A549 (cell line): ENCODE measurements around the gene ATP13A2. TPM values are rescaled to one million over a fixed set of nuclear protein-coding genes. Genes with fewer than 3 reads are reported as not detected.

Experiments
- ATAC-seq, 2 experiments: fragments of 200-7000 bp in 1 of 2; fragments of >200 bp in 1 of 2; cut with Nextera tagmentation in 1 of 2; cut with Tn5 transposase in 1 of 2; 3 replicates each; pipeline versions ENCODE4 v1.8.0 to v1.9.1; 2018 to 2020; ENCODE audit warnings: mild to moderate bottlenecking in 1 of 2, moderate library complexity in 1 of 2
- CTCF ChIA-PET: fragments of 300-600 bp; sonication (Branson Sonifier 250); formaldehyde crosslinking; extraction: SDS; loops from one replicate; lab custom pipeline; 2021; ENCODE audit warnings: antibody characterized with exemption, inconsistent platforms; lab: Yijun Ruan, JAX
- POLR2A ChIA-PET: fragments of 350-600 bp; formaldehyde crosslinking; extraction: SDS; loops from one replicate; lab custom pipeline; 2021; ENCODE audit warnings: antibody characterized with exemption, inconsistent platforms; lab: Yijun Ruan, JAX
- DNase-seq, 2 experiments: peaks; one replicate each; pipeline versions ENCODE4 v3.0.0 to v3.0.0-alpha.2; 2011 to 2016; ENCODE audit warnings: low read depth in 1 of 2, low spot score in 1 of 2
- FAIRE-seq: peaks from 2 replicates; lab custom pipeline; 2011; peaks lifted over from hg19 to GRCh38; lab: Jason Lieb, UNC
- H3K27ac ChIP-seq, 2 experiments: fragments of >200 bp; sonication (Bioruptor Twin); formaldehyde crosslinking; 3 replicates each; pipeline ENCODE4 v1.5.1; 2016 to 2017
- H3K4me1 ChIP-seq: fragments of >200 bp; sonication (Bioruptor Twin); formaldehyde crosslinking; 3 replicates; pipeline ENCODE4 v1.6.1; 2016
- H3K4me2 ChIP-seq: fragments of >200 bp; sonication (Bioruptor Twin); formaldehyde crosslinking; 3 replicates; pipeline ENCODE4 v1.6.1; 2016
- H3K4me3 ChIP-seq: fragments of >200 bp; sonication (Bioruptor Twin); formaldehyde crosslinking; 3 replicates; pipeline ENCODE4 v1.5.1; 2016
- H3K9me3 ChIP-seq: fragments of >200 bp; sonication (Bioruptor Twin); formaldehyde crosslinking; 3 replicates; pipeline ENCODE4 v1.6.1; 2016
- BHLHE40 ChIP-seq: IDR thresholded peaks from 2 replicates; pipeline ENCODE4 v1.6.1; 2012; ENCODE audit warnings: low read depth, low read length, inconsistent platforms
- CBX2 ChIP-seq: fragments of 200-600 bp; sonication (generic); IDR thresholded peaks from 2 replicates; pipeline ENCODE4 v1.6.1; 2016; ENCODE audit warnings: low read depth, mild to moderate bottlenecking, borderline replicate concordance
- CEBPB ChIP-seq, 2 experiments: fragments of >200 bp in 1 of 2; sonication (Bioruptor Twin) in 1 of 2; formaldehyde crosslinking in 1 of 2; IDR thresholded peaks; 2 replicates each; pipeline ENCODE4 v1.6.1; 2012 to 2016
- EHF ChIP-seq: fragments of 250-450 bp; sonication (Bioruptor Pico); IDR thresholded peaks from 2 replicates; pipeline ENCODE4 v1.5.0; 2020; ENCODE audit warnings: mild to moderate bottlenecking
- EHMT2 ChIP-seq: fragments of 200-600 bp; sonication (generic); IDR thresholded peaks from 2 replicates; pipeline ENCODE4 v1.6.1; 2016; ENCODE audit warnings: antibody characterized with exemption, low read depth, mild to moderate bottlenecking, moderate library complexity
- FOSB ChIP-seq: fragments of 250-450 bp; sonication (Bioruptor Pico); IDR thresholded peaks from 2 replicates; pipeline ENCODE4 v1.5.0; 2020; ENCODE audit warnings: mild to moderate bottlenecking, moderate library complexity
- FOSL2 ChIP-seq, 2 experiments: fragments of 450-650 bp in 1 of 2; fragments of >200 bp in 1 of 2; sonication (Bioruptor Twin) in 1 of 2; formaldehyde crosslinking; IDR thresholded peaks; 2 replicates each; pipeline versions ENCODE4 v1.5.0 to v1.6.1; 2016 to 2020; ENCODE audit warnings: mild to moderate bottlenecking in 1 of 2, moderate library complexity in 1 of 2
- GATA3 ChIP-seq: IDR thresholded peaks from 2 replicates; pipeline ENCODE4 v1.6.1; 2012; ENCODE audit warnings: borderline replicate concordance
- HEYL ChIP-seq: fragments of 250-450 bp; sonication (Bioruptor Pico); IDR thresholded peaks from 2 replicates; pipeline ENCODE4 v1.8.0; 2021; ENCODE audit warnings: mild to moderate bottlenecking, moderate library complexity
- HOXB13 ChIP-seq: fragments of 250-450 bp; sonication (Bioruptor Pico); IDR thresholded peaks from 2 replicates; pipeline ENCODE4 v1.5.0; 2020; ENCODE audit warnings: low read depth, mild to moderate bottlenecking, moderate library complexity
- HOXB5 ChIP-seq: fragments of 250-450 bp; sonication (Bioruptor Pico); IDR thresholded peaks from 2 replicates; pipeline ENCODE4 v1.5.0; 2020; ENCODE audit warnings: mild to moderate bottlenecking, moderate library complexity
- JUNB ChIP-seq: fragments of >200 bp; sonication (Bioruptor Twin); formaldehyde crosslinking; IDR thresholded peaks from 2 replicates; pipeline ENCODE4 v1.6.1; 2016
- KDM5A ChIP-seq: fragments of 200-600 bp; sonication (generic); IDR thresholded peaks from 2 replicates; pipeline ENCODE4 v1.6.1; 2016; ENCODE audit warnings: antibody characterized with exemption, mild to moderate bottlenecking
- MAFK ChIP-seq: fragments of 450-650 bp; IDR thresholded peaks from 2 replicates; pipeline ENCODE4 v1.6.1; 2014; ENCODE audit not compliant: partially characterized antibody
- MAZ ChIP-seq: fragments of 150-350 bp; IDR thresholded peaks from 2 replicates; pipeline ENCODE4 v1.6.1; 2014; ENCODE audit warnings: antibody characterized with exemption, low read depth, low read length, borderline replicate concordance
- MYC ChIP-seq: IDR thresholded peaks from 2 replicates; pipeline ENCODE4 v1.6.1; 2012; ENCODE audit warnings: mild to moderate bottlenecking, inconsistent platforms, low read length, improper control_type of control experiment, borderline replicate concordance
- NPAS2 ChIP-seq: fragments of 250-450 bp; sonication (Bioruptor Pico); IDR thresholded peaks from 2 replicates; pipeline ENCODE4 v1.8.0; 2022; ENCODE audit warnings: mild to moderate bottlenecking, moderate library complexity, borderline replicate concordance
- NR3C1 ChIP-seq: fragments of >200 bp; sonication (Bioruptor Twin); formaldehyde crosslinking; IDR thresholded peaks from 3 replicates; pipeline ENCODE4 v1.6.1; 2017
- PHF8 ChIP-seq: fragments of 200-600 bp; sonication (generic); IDR thresholded peaks from 2 replicates; pipeline ENCODE4 v1.6.1; 2016; ENCODE audit warnings: low read depth, mild to moderate bottlenecking, antibody characterized with exemption, moderate library complexity, borderline replicate concordance
- POLR2A ChIP-seq: IDR thresholded peaks from 2 replicates; pipeline ENCODE4 v1.6.1; 2012; ENCODE audit warnings: mild to moderate bottlenecking, low read length
- RAD21 ChIP-seq, 2 experiments: fragments of >200 bp in 1 of 2; sonication (Bioruptor Twin) in 1 of 2; formaldehyde crosslinking in 1 of 2; IDR thresholded peaks in 1 of 2; conservative IDR thresholded peaks in 1 of 2; 2 replicates in 1 of 2; 3 replicates in 1 of 2; pipeline ENCODE4 v1.6.1; 2012 to 2018; ENCODE audit warnings: inconsistent platforms in 1 of 2
- RFX5 ChIP-seq: fragments of 450-650 bp; IDR thresholded peaks from 2 replicates; pipeline ENCODE4 v1.7.1; 2014; ENCODE audit warnings: antibody characterized with exemption, mild to moderate bottlenecking, moderate library complexity
- SMC3 ChIP-seq: fragments of >200 bp; sonication (Bioruptor Twin); formaldehyde crosslinking; IDR thresholded peaks from 3 replicates; pipeline ENCODE4 v1.6.1; 2018; ENCODE audit warnings: inconsistent platforms
- TFCP2L1 ChIP-seq: fragments of 250-450 bp; sonication (Bioruptor Pico); IDR thresholded peaks from 2 replicates; pipeline ENCODE4 v1.5.0; 2021; ENCODE audit warnings: mild to moderate bottlenecking
- WGBS: methylation state at CpG from one replicate; pipeline ENCODE4 v1.1.6; 2017; ENCODE audit errors: missing lambda C conversion rate; 5-methylcytosine and 5-hydroxymethylcytosine counted together
- polyA plus RNA-seq, 4 experiments: library from polyadenylated mRNA; depleted of rRNA in 3 of 4; stranded (reverse); fragments of >200 nt; fragmentation: RNase III in 1 of 4; extraction: RNeasy Plus Mini Kit Qiagen cat#74134 plus additional on column Dnase treatment in 1 of 4; gene quantifications; 2 replicates in 3 of 4; 3 replicates in 1 of 4; pipeline ENCODE4 v1.2.3, GENCODE V29; 2011 to 2017
- TF ChIP-seq, protein P1 (sequence below): fragments of 450-650 bp; IDR thresholded peaks from 2 replicates; pipeline ENCODE4 v1.6.1; 2014; ENCODE audit warnings: antibody characterized with exemption
- TF ChIP-seq, protein P2 (sequence below): fragments of 150-350 bp; IDR thresholded peaks from 2 replicates; pipeline ENCODE4 v1.6.1; 2014; ENCODE audit warnings: low read depth, mild to moderate bottlenecking, low read length
- TF ChIP-seq, protein P3 (sequence below): fragments of >200 bp; sonication (Bioruptor Twin); formaldehyde crosslinking; IDR thresholded peaks from 3 replicates; pipeline ENCODE4 v1.5.1; 2016
- TF ChIP-seq, protein P4 (sequence below): fragments of >200 bp; sonication (Bioruptor Twin); formaldehyde crosslinking; IDR thresholded peaks from 3 replicates; pipeline ENCODE4 v1.6.1; 2016

The ATP13A2 gene
- polyA plus RNA-seq, 2 of the 4 experiments (the other 2 are of a cell fraction), result 7.9 to 23.1 TPM

DNA sequence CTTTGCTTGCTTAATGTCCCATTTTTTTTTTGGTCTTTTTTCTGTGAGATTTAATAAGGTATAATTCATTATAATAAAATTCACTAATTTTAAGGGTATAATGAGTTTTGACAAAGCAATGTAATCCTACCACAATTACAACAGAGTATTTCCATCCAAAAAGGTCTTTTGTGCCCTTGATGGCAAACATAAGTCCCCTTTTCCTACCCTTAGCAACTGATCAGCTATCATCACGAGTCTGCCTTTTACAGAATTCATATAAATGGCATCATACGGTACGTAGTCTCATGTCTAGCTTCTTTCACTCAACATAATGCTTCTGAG is 34.6 kb upstream of the ATP13A2 start:
- Histone ChIP-seq H3K4me2 (no peak overlapping the region), H3K4me1 (peaks cover 8% of the 10 kb centered on the region; the same call in 2 of the 3 replicates), H3K27ac (no peak overlapping the region), H3K4me3 (no peak overlapping the region), H3K9me3 (no peaks in the 10 kb centered on the region)
- ChIA-PET CTCF (interaction anchor here (0.7 to 6.9 kb wide), 27 partner anchors 9 to 433 kb away, joined by 3 to 80 read pairs (median 4); no protein-coding TSS in a partner anchor), POLR2A (no interaction called here)
- DNase-seq, result no peak
- 58% methylated on average over 3 of the region's 3 CpGs for WGBS
- ATAC-seq, result no peak
- TF ChIP-seq, protein P1, sequence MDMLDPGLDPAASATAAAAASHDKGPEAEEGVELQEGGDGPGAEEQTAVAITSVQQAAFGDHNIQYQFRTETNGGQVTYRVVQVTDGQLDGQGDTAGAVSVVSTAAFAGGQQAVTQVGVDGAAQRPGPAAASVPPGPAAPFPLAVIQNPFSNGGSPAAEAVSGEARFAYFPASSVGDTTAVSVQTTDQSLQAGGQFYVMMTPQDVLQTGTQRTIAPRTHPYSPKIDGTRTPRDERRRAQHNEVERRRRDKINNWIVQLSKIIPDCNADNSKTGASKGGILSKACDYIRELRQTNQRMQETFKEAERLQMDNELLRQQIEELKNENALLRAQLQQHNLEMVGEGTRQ, result no peak
- TF ChIP-seq HOXB13 (CRISPR knock-in tag) (no peak), FOSL2 (IDR thresholded peaks at IDR 0.05) (no peak), FOSL2 (CRISPR knock-in tag; IDR thresholded peaks at IDR 0.05) (no peak), KDM5A (no peak), HOXB5 (CRISPR knock-in tag) (no peak), PHF8 (no peak), CBX2 (no peak), NPAS2 (CRISPR knock-in tag) (no peak), CEBPB (IDR thresholded peaks at IDR 0.05) (no peak), POLR2A (no peak), GATA3 (no peak), MAFK (no peak), RAD21 (conservative IDR thresholded peaks at IDR 0.05 in 1 of 2, IDR thresholded peaks at IDR 0.05 in 1 of 2) (no peak), FOSB (CRISPR knock-in tag) (no peak)
- TF ChIP-seq, protein P2, sequence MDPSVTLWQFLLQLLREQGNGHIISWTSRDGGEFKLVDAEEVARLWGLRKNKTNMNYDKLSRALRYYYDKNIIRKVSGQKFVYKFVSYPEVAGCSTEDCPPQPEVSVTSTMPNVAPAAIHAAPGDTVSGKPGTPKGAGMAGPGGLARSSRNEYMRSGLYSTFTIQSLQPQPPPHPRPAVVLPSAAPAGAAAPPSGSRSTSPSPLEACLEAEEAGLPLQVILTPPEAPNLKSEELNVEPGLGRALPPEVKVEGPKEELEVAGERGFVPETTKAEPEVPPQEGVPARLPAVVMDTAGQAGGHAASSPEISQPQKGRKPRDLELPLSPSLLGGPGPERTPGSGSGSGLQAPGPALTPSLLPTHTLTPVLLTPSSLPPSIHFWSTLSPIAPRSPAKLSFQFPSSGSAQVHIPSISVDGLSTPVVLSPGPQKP, result no peak
- no peak for FAIRE-seq

DNA sequence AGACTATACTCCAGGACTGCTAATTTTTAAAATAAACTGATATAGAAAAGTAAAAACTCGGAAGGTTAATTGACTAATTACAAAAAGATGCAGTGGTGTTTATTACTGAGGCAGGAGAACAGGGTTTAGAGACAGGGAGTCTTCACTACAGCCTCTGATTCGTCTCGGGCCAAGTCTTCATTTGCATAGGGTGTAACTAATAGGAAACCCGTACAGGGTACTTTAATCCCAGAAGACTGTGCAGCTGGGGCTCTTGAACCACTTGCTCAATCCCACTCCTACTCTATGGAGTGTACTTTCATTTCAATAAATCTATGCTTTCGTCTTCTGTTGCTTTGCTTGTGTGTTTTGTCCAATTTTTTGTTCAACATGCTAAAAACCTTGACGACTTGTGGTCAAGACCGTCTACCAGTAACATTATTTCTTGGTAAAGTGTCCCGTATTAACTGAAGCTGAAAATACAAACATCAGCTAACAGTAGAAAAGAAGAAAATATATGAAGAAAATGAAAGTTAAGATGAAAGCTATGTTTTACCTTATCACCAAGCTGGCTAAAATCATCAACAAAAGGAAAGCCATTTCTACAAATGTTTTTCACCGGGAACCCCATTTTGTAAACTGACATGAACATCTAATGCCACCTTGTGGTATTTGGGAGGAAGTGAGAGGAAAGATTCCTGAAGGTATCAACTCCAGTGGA is 34.1 kb upstream of the ATP13A2 start:
- 53% methylated on average over 9 of the region's 9 CpGs for WGBS
- peak overlapping the region; percentile 38; the same call in 2 of the 3 replicates for H3K4me2 ChIP-seq
- ATAC-seq (peak in 1 of 2 experiments; percentile 58; a peak in 2 of 6 replicates), DNase-seq (peak; percentile 51 to 63), FAIRE-seq (no peak)
- no peak overlapping the region for H3K4me3 ChIP-seq
- POLR2A ChIA-PET, result no interaction called here
- H3K4me1 ChIP-seq, result peaks cover 6% of the 10 kb centered on the region; the same call in 1 of the 3 replicates
- CTCF ChIA-PET, result interaction anchor here (0.6 to 6.9 kb wide), 29 partner anchors 8 to 434 kb away, joined by 3 to 80 read pairs (median 4); no protein-coding TSS in a partner anchor
- H3K27ac ChIP-seq, result no peak overlapping the region
- TF ChIP-seq EHMT2 (no peak), SMC3 (peak; percentile 72), RAD21 (conservative IDR thresholded peaks at IDR 0.05 in 1 of 2, IDR thresholded peaks at IDR 0.05 in 1 of 2) (peak; percentile 69 to 76)
- TF ChIP-seq, protein P3, sequence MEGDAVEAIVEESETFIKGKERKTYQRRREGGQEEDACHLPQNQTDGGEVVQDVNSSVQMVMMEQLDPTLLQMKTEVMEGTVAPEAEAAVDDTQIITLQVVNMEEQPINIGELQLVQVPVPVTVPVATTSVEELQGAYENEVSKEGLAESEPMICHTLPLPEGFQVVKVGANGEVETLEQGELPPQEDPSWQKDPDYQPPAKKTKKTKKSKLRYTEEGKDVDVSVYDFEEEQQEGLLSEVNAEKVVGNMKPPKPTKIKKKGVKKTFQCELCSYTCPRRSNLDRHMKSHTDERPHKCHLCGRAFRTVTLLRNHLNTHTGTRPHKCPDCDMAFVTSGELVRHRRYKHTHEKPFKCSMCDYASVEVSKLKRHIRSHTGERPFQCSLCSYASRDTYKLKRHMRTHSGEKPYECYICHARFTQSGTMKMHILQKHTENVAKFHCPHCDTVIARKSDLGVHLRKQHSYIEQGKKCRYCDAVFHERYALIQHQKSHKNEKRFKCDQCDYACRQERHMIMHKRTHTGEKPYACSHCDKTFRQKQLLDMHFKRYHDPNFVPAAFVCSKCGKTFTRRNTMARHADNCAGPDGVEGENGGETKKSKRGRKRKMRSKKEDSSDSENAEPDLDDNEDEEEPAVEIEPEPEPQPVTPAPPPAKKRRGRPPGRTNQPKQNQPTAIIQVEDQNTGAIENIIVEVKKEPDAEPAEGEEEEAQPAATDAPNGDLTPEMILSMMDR, result peak; percentile 73
- no peaks in the 10 kb centered on the region for H3K9me3 ChIP-seq

DNA sequence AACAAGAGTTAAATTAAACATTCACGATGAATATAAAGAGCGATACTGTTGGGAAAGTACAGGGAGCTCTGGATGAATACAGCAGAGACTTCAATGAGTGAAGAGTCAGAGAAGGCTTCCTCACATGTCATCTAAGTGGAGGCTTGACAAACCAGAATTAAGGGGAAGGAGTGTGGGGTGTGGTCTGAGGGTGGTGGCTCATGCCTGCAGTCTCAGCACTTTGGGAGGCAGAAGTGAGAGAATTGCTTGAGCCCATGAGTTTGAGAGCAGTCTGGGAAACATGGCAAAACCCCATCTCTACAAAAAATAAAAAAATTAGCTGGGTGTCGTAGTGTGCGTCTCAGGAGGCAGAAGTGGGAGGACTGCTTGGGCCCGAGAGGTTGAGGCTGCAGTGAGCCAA is 33.4 kb upstream of the ATP13A2 start:
- ChIA-PET POLR2A (no interaction called here), CTCF (interaction anchor here (1.0 to 6.9 kb wide), 14 partner anchors 12 to 95 kb away, joined by 3 to 80 read pairs (median 12); no protein-coding TSS in a partner anchor)
- FAIRE-seq (no peak), DNase-seq (no peak), ATAC-seq (no peak)
- H3K4me2 ChIP-seq, result no peak overlapping the region
- 74% methylated on average over 5 of the region's 5 CpGs for WGBS
- no peaks in the 10 kb centered on the region for H3K9me3 ChIP-seq
- H3K4me1 ChIP-seq, result peaks cover 6% of the 10 kb centered on the region; the same call in 1 of the 3 replicates
- no peak overlapping the region for H3K4me3 ChIP-seq
- H3K27ac ChIP-seq, result no peak overlapping the region
- TF ChIP-seq JUNB (no peak), BHLHE40 (no peak), MAZ (no peak), RFX5 (no peak), EHF (CRISPR knock-in tag) (no peak), NR3C1 (no peak), MYC (no peak), HEYL (CRISPR knock-in tag) (no peak), HOXB13 (CRISPR knock-in tag) (no peak), TFCP2L1 (CRISPR knock-in tag) (no peak)
- TF ChIP-seq, protein P1, result no peak
- TF ChIP-seq, protein P4, sequence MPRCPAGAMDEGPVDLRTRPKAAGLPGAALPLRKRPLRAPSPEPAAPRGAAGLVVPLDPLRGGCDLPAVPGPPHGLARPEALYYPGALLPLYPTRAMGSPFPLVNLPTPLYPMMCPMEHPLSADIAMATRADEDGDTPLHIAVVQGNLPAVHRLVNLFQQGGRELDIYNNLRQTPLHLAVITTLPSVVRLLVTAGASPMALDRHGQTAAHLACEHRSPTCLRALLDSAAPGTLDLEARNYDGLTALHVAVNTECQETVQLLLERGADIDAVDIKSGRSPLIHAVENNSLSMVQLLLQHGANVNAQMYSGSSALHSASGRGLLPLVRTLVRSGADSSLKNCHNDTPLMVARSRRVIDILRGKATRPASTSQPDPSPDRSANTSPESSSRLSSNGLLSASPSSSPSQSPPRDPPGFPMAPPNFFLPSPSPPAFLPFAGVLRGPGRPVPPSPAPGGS, result no peak
